Midbrain (tissue), 1 donor: ENCODE data around the gene RPS24.
A peak's percentile ranks its signal among the peaks of the same experiment; 100 is the strongest.
"Not testable (repeated sequence)": the region's sequence is repeated elsewhere in the genome, so short reads cannot be mapped to it uniquely, and the experiment has no call there.

Experiments used
- DNase-seq: peaks from one replicate; lab custom pipeline; 2025; lab: John Stamatoyannopoulos, UW

RPS24 gene

GRCh38 chr10:78033637-78034470 lies at the start of gene RPS24:
Gene RPS24 (plus strand): TSS chr10:78033863. CDS start chr10:78033902, 39 bp downstream.
- DNase-seq: peak; percentile 98

- DNase-seq: no peak
Observed at GRCh38 chr10:77984986-77985385, 48.7 kb upstream of the RPS24 start.

GRCh38 chr10:77987671-77988255 lies 45.9 kb upstream of the RPS24 start:
- no peak for DNase-seq

- no peak for DNase-seq
Observed at GRCh38 chr10:77989081-77989724, 44.5 kb upstream of the RPS24 start.

- DNase-seq: no peak
Observed at GRCh38 chr10:77993620-77994019, 40.0 kb upstream of the RPS24 start.

GRCh38 chr10:77998780-77999179 lies 34.9 kb upstream of the RPS24 start:
- not testable (repeated sequence) for DNase-seq

- DNase-seq: no peak
Observed at GRCh38 chr10:78000206-78000605, 33.5 kb upstream of the RPS24 start.

GRCh38 chr10:78000956-78001472 lies 32.6 kb upstream of the RPS24 start:
- DNase-seq: no peak

GRCh38 chr10:78002541-78003288 lies 30.9 kb upstream of the RPS24 start:
- DNase-seq: no peak

GRCh38 chr10:78004215-78005026 lies 29.2 kb upstream of the RPS24 start:
- DNase-seq: no peak

- DNase-seq: no peak
Observed at GRCh38 chr10:78007172-78007571, 26.5 kb upstream of the RPS24 start.

- DNase-seq: no peak
Observed at GRCh38 chr10:78009662-78010061, 24.0 kb upstream of the RPS24 start.

GRCh38 chr10:78010278-78010677 lies 23.4 kb upstream of the RPS24 start:
- no peak for DNase-seq

GRCh38 chr10:78011065-78011464 lies 22.6 kb upstream of the RPS24 start:
- no peak for DNase-seq

GRCh38 chr10:78013564-78013963 lies 20.1 kb upstream of the RPS24 start:
- DNase-seq: no peak

- no peak for DNase-seq
Observed at GRCh38 chr10:78015546-78015945, 18.1 kb upstream of the RPS24 start.

- DNase-seq: no peak
Observed at GRCh38 chr10:78017856-78018255, 15.8 kb upstream of the RPS24 start.

- DNase-seq: no peak
Observed at GRCh38 chr10:78019264-78019663, 14.4 kb upstream of the RPS24 start.

GRCh38 chr10:78021201-78021600 lies 12.5 kb upstream of the RPS24 start:
- DNase-seq: no peak

- no peak for DNase-seq
Observed at GRCh38 chr10:78023741-78024140, 9.9 kb upstream of the RPS24 start.

GRCh38 chr10:78025685-78026364 lies 7.8 kb upstream of the RPS24 start:
- no peak for DNase-seq
